ENCODE data around the gene WDR93. TPM values are rescaled to one million over a fixed set of nuclear protein-coding genes. Genes with fewer than 3 reads are reported as not detected.

Gene WDR93
- total and polyA plus RNA-seq, 9 donors, result 0.04 to 0.32 (median 0.18) TPM; not detected in 1

DNA sequence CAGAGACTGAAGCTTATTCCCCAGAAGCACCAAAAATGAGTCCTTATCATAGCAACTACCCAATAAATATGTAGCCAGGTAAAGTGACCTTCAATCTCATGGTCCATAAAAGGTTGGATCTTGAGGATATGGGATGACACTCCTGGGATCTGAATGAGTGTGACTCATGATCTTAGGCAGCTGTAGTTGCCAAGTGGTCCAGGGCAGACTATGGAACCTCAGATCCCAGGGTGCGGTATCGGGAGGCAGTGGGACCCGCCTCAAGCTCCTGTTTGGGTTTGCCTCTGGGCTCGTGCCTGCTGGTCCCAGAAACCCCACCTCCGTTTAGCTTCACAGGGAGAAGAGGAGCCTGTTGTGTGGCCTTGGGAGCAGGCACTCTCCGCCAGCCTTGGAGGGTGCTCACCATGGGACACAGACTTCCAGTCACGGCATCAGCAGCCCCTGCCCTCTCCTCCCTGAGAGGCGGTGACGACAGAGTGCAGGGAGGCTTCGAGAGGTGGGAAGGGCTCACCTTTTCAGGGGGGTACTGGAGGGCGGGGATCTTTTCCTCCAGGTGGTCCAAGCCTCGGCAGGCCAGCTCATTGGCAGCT lies 19.5 kb upstream of the WDR93 start:
- Histone ChIP-seq H3K9me3 (replicated peaks; ENCODE audit: control insufficient read depth, low read depth, low read length) (no peaks in the 10 kb centered on the region), H3K27me3 (ENCODE audit: control insufficient read depth, insufficient read depth, low read length) (no peaks in the 10 kb centered on the region), H3K4me1 (ENCODE audit: control insufficient read depth, insufficient read depth, low read length) (peaks cover 2% of the 10 kb centered on the region), H3K4me3 (ENCODE audit: low read length) (no peak overlapping the region), H3K36me3 (ENCODE audit: control insufficient read depth, insufficient read depth, low read length) (no peaks in the 10 kb centered on the region), H3K27ac (ENCODE audit: low read length) (no peak overlapping the region)
- WGBS (ENCODE audit: insufficient coverage), result 69% methylated on average over 8 of the region's 12 CpGs
- no peak for DNase-seq

DNA sequence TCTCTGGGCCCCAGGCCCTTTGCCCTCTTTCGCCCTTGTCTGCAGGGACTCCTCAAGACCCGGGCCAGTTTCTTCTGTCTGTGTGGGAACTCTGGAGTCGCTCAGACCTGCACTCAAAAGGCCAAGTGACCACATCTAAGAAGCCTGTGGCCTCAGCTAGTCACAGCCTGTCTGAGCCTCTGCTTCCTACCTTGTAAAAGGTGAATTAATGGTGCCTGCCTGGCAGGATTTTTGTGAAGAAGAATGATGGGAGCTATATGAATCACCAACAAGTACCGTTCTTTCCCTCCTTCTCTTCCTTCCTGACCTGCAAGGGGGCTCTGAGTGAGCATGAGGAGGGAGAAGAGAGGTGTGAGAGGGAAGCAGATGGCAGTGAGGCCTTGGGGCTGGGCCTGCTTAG lies 18.9 kb upstream of the WDR93 start:
- 28% methylated on average over 2 of the region's 4 CpGs for WGBS (ENCODE audit: insufficient coverage)
- Histone ChIP-seq H3K9me3 (replicated peaks; ENCODE audit: control insufficient read depth, low read depth, low read length) (no peaks in the 10 kb centered on the region), H3K36me3 (ENCODE audit: control insufficient read depth, insufficient read depth, low read length) (no peaks in the 10 kb centered on the region), H3K27me3 (ENCODE audit: control insufficient read depth, insufficient read depth, low read length) (no peaks in the 10 kb centered on the region), H3K4me1 (ENCODE audit: control insufficient read depth, insufficient read depth, low read length) (no peaks in the 10 kb centered on the region), H3K4me3 (ENCODE audit: low read length) (no peak overlapping the region), H3K27ac (ENCODE audit: low read length) (no peak overlapping the region)
- DNase-seq, result no peak

DNA sequence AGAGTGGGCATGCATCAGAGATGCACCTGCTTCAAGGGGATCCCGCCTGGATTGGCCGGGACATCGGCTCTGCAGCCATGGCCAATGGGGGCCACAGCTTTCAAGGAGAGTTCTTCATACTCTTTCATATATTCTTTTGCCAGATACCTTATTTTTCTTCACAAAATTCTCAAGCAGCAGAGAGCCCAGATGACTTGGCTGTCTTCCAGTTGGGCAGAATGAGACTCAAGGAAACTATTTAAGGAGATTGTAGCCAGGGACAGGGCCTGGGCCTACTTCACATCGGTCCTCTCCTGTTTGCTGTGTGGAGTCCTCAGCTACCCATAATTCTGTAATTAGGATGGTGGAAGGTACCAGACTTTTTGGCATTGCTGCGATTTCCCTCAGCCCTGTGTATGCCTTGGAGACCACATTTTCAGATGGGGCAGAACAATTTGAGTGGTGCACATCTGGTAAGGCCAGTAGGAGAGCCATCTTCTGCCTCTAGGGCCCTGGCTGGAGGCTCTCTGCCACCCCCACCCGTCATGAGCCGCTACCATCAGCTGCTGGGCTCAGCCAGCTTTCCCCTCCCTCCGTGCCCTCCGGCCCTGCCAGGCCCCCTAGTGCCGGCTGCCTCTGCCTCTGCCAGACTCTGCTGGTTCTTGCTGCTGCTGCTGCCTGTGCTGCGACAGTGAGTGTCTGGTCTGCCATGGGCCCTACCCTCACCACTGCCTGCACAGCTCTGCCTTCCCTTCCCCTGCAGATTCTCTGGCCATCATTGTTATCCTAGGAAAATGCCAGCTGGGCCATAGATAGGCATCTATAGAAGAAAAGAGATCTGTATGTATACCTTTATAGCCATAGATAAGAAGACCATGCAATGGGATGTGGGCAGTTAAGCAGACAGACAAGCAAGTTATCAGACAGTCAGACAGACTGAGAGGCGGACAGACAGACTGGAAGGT lies 18.1 kb upstream of the WDR93 start:
- Histone ChIP-seq H3K36me3 (ENCODE audit: control insufficient read depth, insufficient read depth, low read length) (no peaks in the 10 kb centered on the region), H3K4me3 (ENCODE audit: low read length) (no peak overlapping the region), H3K27ac (ENCODE audit: low read length) (no peak overlapping the region), H3K27me3 (ENCODE audit: control insufficient read depth, insufficient read depth, low read length) (no peaks in the 10 kb centered on the region), H3K9me3 (replicated peaks; ENCODE audit: control insufficient read depth, low read depth, low read length) (no peaks in the 10 kb centered on the region), H3K4me1 (ENCODE audit: control insufficient read depth, insufficient read depth, low read length) (no peaks in the 10 kb centered on the region)
- WGBS (ENCODE audit: insufficient coverage), result 74% methylated on average over 11 of the region's 12 CpGs
- DNase-seq, result peak; percentile 63

DNA sequence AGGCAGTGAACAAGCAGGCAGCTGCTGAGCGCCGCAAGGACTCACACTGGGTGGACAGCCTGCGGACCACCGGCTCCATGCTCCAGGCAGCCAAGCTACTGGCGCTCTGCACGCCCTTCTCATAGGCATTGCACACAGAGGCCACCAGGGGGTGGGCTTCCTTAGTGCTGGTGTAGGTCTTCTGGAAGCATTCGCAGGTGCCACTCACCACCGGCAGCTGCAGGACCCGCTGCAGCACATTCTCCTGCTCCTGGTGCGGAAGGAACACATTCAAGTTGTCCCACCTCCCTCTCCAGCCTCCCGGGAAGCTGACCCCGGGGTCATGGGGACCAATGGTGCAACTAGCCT lies 17.5 kb upstream of the WDR93 start:
- no peaks in the 10 kb centered on the region for H3K36me3 ChIP-seq (ENCODE audit: control insufficient read depth, insufficient read depth, low read length)
- 70% methylated on average over 5 of the region's 12 CpGs for WGBS (ENCODE audit: insufficient coverage)
- no peak overlapping the region for H3K27ac ChIP-seq (ENCODE audit: low read length)
- H3K4me1 ChIP-seq (ENCODE audit: control insufficient read depth, insufficient read depth, low read length), result no peaks in the 10 kb centered on the region
- no peaks in the 10 kb centered on the region for H3K27me3 ChIP-seq (ENCODE audit: control insufficient read depth, insufficient read depth, low read length)
- no peak for DNase-seq
- H3K4me3 ChIP-seq (ENCODE audit: low read length), result no peak overlapping the region
- H3K9me3 ChIP-seq (replicated peaks; ENCODE audit: control insufficient read depth, low read depth, low read length), result no peaks in the 10 kb centered on the region

DNA sequence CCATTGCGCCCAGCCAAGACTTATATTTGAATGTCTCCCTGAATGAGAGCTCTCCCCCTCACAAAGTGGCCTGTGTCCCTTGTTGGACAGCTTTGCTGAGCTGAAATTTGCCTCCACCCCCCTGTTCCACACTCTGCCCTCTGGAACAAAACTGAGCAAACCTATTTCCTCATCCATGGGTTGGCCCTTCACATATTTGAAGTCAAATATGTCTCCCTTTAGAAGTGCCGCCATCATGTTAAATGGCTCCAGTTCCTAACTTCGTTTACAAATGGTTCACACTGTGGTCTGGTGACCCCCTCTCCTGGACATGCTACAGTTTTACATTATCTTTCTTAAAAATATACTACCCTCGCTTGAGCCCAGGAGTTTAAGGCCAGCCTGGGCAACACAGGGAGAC lies 16.1 kb upstream of the WDR93 start:
- H3K27me3 ChIP-seq (ENCODE audit: control insufficient read depth, insufficient read depth, low read length), result no peaks in the 10 kb centered on the region
- no peaks in the 10 kb centered on the region for H3K9me3 ChIP-seq (replicated peaks; ENCODE audit: control insufficient read depth, low read depth, low read length)
- H3K27ac ChIP-seq (ENCODE audit: low read length), result no peak overlapping the region
- no peak for DNase-seq
- no peak overlapping the region for H3K4me3 ChIP-seq (ENCODE audit: low read length)
- no peaks in the 10 kb centered on the region for H3K36me3 ChIP-seq (ENCODE audit: control insufficient read depth, insufficient read depth, low read length)
- H3K4me1 ChIP-seq (ENCODE audit: control insufficient read depth, insufficient read depth, low read length), result no peaks in the 10 kb centered on the region
- WGBS (ENCODE audit: insufficient coverage), result 73% methylated on average over 3 of the region's 4 CpGs

DNA sequence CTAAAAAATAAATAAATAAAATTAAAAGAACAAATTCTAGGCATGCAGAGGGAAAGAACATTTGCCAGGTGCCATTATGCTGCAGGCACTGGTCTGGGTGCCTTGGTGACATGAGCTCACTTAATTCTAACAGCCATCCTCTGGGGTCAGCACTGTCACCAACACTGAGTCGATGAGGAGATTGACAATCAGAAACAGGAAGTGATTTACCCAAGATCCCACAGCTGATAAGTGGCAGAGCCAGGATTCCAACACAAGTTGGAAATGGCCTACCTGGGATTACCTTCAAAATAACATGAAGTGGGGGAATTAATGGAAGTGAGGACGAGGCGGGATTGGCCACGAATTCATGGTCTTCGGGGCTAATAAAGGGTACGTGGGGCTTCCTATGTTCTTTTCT lies 15.0 kb upstream of the WDR93 start:
- Histone ChIP-seq H3K27me3 (ENCODE audit: control insufficient read depth, insufficient read depth, low read length) (no peaks in the 10 kb centered on the region), H3K27ac (ENCODE audit: low read length) (no peak overlapping the region), H3K36me3 (ENCODE audit: control insufficient read depth, insufficient read depth, low read length) (no peaks in the 10 kb centered on the region), H3K4me3 (ENCODE audit: low read length) (no peak overlapping the region), H3K4me1 (ENCODE audit: control insufficient read depth, insufficient read depth, low read length) (no peaks in the 10 kb centered on the region), H3K9me3 (replicated peaks; ENCODE audit: control insufficient read depth, low read depth, low read length) (no peaks in the 10 kb centered on the region)
- DNase-seq, result no peak
- no CpG with 5 or more reads among the region's 6 CpGs for WGBS (ENCODE audit: insufficient coverage)

DNA sequence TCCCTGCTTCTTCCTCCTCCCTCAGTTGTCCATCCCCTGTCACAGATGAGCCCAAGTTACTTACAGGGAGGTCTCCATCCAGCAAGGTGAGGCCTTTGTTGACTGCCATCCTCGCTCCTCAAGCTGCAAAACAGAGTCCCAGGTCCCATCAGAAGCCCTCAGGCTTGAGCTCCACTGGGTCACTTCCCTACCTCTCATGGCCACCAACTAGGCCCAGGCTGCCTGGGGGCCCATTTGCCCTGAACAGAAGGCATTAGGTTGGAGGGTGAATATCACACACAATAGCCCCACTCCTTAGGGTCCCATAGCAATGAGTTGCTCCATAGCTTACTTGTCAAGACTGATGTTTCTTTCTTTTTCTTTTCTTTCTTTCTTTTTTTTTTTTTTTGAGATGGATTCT lies 13.2 kb upstream of the WDR93 start:
- WGBS (ENCODE audit: insufficient coverage), result no CpG with 5 or more reads among the region's 1 CpG
- Histone ChIP-seq H3K9me3 (replicated peaks; ENCODE audit: control insufficient read depth, low read depth, low read length) (no peaks in the 10 kb centered on the region), H3K27ac (ENCODE audit: low read length) (no peak overlapping the region), H3K4me3 (ENCODE audit: low read length) (no peak overlapping the region), H3K36me3 (ENCODE audit: control insufficient read depth, insufficient read depth, low read length) (no peaks in the 10 kb centered on the region), H3K4me1 (ENCODE audit: control insufficient read depth, insufficient read depth, low read length) (no peaks in the 10 kb centered on the region), H3K27me3 (ENCODE audit: control insufficient read depth, insufficient read depth, low read length) (no peaks in the 10 kb centered on the region)
- DNase-seq, result no peak

DNA sequence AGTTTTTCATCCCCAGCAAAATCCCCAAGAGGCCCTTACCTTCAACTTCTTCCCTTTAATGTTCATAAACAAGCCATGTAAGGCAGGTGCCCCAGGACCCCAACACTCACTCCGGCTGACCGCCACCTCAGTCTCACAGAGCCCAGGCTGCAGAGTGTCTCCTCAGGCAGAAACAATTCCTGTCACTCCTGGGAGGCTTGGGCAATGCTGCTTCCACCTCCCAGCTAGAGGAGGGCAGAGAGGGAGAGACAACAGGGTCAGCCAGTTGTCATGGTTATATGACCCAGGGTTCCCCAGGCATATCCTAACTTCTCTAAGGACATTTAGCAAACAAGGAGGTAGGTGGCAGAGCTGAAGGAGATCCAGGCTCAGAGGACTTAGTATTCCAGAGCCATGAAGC lies 11.4 kb upstream of the WDR93 start, which contains the start of gene PLIN1:
Gene PLIN1 (minus strand): TSS at position 156 of the 400 bp plus-strand sequence. CDS start 1,878 bp downstream, outside the sequence.
- Histone ChIP-seq H3K27ac (ENCODE audit: low read length) (no peak within 1 kb of the TSS), H3K27me3 (ENCODE audit: control insufficient read depth, insufficient read depth, low read length) (no peaks in the 10 kb centered on the region), H3K4me1 (ENCODE audit: control insufficient read depth, insufficient read depth, low read length) (no peaks in the 10 kb centered on the region), H3K36me3 (ENCODE audit: control insufficient read depth, insufficient read depth, low read length) (peaks cover 6% of the 10 kb centered on the region), H3K9me3 (replicated peaks; ENCODE audit: control insufficient read depth, low read depth, low read length) (no peaks in the 10 kb centered on the region), H3K4me3 (ENCODE audit: low read length) (no peak within 1 kb of the TSS)
- no peak for DNase-seq
- 67% methylated on average over 2 of the region's 2 CpGs for WGBS (ENCODE audit: insufficient coverage)

DNA sequence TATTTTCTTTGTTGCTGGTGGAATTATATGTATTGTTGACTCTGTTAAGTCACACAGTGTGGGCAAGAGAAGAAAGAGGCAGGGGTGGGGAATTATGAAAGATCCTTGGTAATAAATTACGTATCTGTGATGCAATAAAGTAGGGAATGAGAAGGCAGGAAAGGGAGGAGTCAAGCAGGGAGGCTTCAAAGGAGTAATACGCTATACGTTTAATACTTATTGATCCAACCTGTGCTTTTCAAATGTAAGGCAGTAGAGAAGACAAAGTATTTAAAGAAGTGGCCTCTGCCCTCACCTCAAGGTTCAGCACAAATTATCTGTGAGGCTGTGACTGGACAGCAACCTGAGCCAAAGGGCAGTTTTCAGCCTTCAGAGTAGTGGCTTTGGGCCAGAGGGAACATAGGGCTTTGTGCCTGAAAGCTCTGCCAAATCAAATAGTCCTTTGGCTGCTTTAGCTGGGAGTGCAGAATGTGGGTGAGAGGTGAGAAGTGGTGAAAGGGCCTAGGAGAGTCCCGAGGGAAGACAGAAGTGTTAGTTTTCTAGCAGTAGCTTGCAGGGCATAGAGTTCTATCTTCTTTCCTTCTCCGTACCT lies 10.2 kb upstream of the WDR93 start:
- H3K4me3 ChIP-seq (ENCODE audit: low read length), result no peak overlapping the region
- WGBS (ENCODE audit: insufficient coverage), result 60% methylated on average over 1 of the region's 5 CpGs
- no peaks in the 10 kb centered on the region for H3K27me3 ChIP-seq (ENCODE audit: control insufficient read depth, insufficient read depth, low read length)
- peaks cover 6% of the 10 kb centered on the region for H3K36me3 ChIP-seq (ENCODE audit: control insufficient read depth, insufficient read depth, low read length)
- H3K9me3 ChIP-seq (replicated peaks; ENCODE audit: control insufficient read depth, low read depth, low read length), result no peaks in the 10 kb centered on the region
- no peak overlapping the region for H3K27ac ChIP-seq (ENCODE audit: low read length)
- DNase-seq, result no peak
- H3K4me1 ChIP-seq (ENCODE audit: control insufficient read depth, insufficient read depth, low read length), result no peaks in the 10 kb centered on the region

DNA sequence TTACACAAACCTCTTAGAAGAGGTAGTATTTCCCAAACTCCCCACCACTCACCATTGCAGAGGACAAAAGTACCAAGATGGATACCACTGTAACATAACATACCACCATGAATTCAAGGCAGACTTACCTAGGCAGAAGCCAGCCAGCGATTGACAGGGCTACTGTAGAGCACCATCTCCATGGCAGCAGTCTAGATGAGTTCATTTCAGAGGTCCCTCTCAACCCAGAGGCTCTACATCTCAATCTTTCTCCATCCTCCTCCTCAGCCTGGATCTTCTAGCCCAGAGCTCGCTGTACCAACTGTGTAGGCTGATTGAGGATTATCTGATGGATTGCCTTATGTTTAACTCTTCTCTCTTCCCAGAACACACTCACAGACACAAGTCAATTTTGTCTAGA lies 9.5 kb upstream of the WDR93 start:
- Histone ChIP-seq H3K9me3 (replicated peaks; ENCODE audit: control insufficient read depth, low read depth, low read length) (no peaks in the 10 kb centered on the region), H3K36me3 (ENCODE audit: control insufficient read depth, insufficient read depth, low read length) (peaks cover 6% of the 10 kb centered on the region), H3K27ac (ENCODE audit: low read length) (no peak overlapping the region), H3K4me3 (ENCODE audit: low read length) (no peak overlapping the region), H3K4me1 (ENCODE audit: control insufficient read depth, insufficient read depth, low read length) (no peaks in the 10 kb centered on the region), H3K27me3 (ENCODE audit: control insufficient read depth, insufficient read depth, low read length) (no peaks in the 10 kb centered on the region)
- WGBS (ENCODE audit: insufficient coverage), result 83% methylated on average over 1 of the region's 2 CpGs
- DNase-seq, result no peak

Data from muscle of leg (tissue), 11 donors.